CD14-positive monocyte (primary cell): ENCODE measurements around the gene SS18L1. TPM values are rescaled to one million over a fixed set of nuclear protein-coding genes. Genes with fewer than 3 reads are reported as not detected.
A peak's percentile ranks its signal among the peaks of the same experiment; 100 is the strongest.
"Not testable (repeated sequence)": the region's sequence is repeated elsewhere in the genome, so short reads cannot be mapped to it uniquely, and the experiment has no call there.

Experiments
- DNase-seq, 3 donors: peaks; one replicate each; pipeline ENCODE4 v3.0.0-alpha.2; 2011 to 2022
- H2AFZ ChIP-seq: 2 replicates; pipeline ENCODE4 v1.6.0; 2012; ENCODE audit warnings: mild to moderate bottlenecking, low read depth, low read length, inconsistent platforms; ENCODE audit not compliant: insufficient read depth, poor library complexity, severe bottlenecking
- H3K27ac ChIP-seq, 2 donors: 1 replicate in 1 of 2; 2 replicates in 1 of 2; pipeline ENCODE4 v1.5.1; 2012 to 2013; ENCODE audit warnings: low read length in 2 of 2, control low read depth in 1 of 2, inconsistent platforms in 1 of 2, low read depth in 1 of 2, mild to moderate bottlenecking in 1 of 2
- H3K27me3 ChIP-seq, 2 donors: one replicate each; pipeline versions ENCODE4 v1.6.0 to v1.6.1; 2011 to 2013; ENCODE audit warnings: low read length in 2 of 2; ENCODE audit not compliant: control insufficient read depth in 2 of 2, insufficient read depth in 2 of 2
- H3K36me3 ChIP-seq, 2 donors: replicated peaks in 1 of 2; 1 replicate in 1 of 2; 2 replicates in 1 of 2; pipeline versions ENCODE4 v1.5.1 to v1.6.1; 2012 to 2013; ENCODE audit warnings: low read length in 2 of 2, control low read depth in 1 of 2, inconsistent platforms in 1 of 2, mild to moderate bottlenecking in 1 of 2; ENCODE audit not compliant: insufficient read depth in 2 of 2, control insufficient read depth in 1 of 2
- H3K4me1 ChIP-seq, 2 donors: 1 replicate in 1 of 2; 2 replicates in 1 of 2; pipeline versions ENCODE4 v1.5.1 to v1.6.1; 2012 to 2013; ENCODE audit warnings: low read length in 2 of 2, control low read depth in 1 of 2, inconsistent platforms in 1 of 2, mild to moderate bottlenecking in 1 of 2, moderate library complexity in 1 of 2; ENCODE audit not compliant: insufficient read depth in 2 of 2, control insufficient read depth in 1 of 2
- H3K4me2 ChIP-seq: replicated peaks from 2 replicates; pipeline ENCODE3; 2012; ENCODE audit warnings: low read length, moderate library complexity, mild to moderate bottlenecking; ENCODE audit not compliant: poor library complexity, severe bottlenecking; ENCODE audit errors: extremely low read depth
- H3K4me3 ChIP-seq, 3 experiments: fragments of 200-600 bp in 1 of 3; sonication (generic) in 1 of 3; replicated peaks in 1 of 3; 1 replicate in 2 of 3; 2 replicates in 1 of 3; pipeline ENCODE4 v1.5.1; 2011 to 2013; ENCODE audit warnings: low read length in 3 of 3, mild to moderate bottlenecking in 3 of 3, control low read depth in 2 of 3, low read depth in 2 of 3, inconsistent platforms in 1 of 3, moderate library complexity in 1 of 3
- H3K79me2 ChIP-seq: 2 replicates; pipeline ENCODE4 v1.6.0; 2012; ENCODE audit warnings: mild to moderate bottlenecking, control low read depth, inconsistent platforms, low read length, moderate library complexity; ENCODE audit not compliant: insufficient read depth
- H3K9ac ChIP-seq: 2 replicates; pipeline ENCODE4 v1.6.0; 2017; ENCODE audit warnings: low read length, mild to moderate bottlenecking; ENCODE audit not compliant: insufficient read depth, poor library complexity, severe bottlenecking
- H3K9me3 ChIP-seq, 2 donors: replicated peaks in 1 of 2; 1 replicate in 1 of 2; 2 replicates in 1 of 2; pipeline versions ENCODE4 v1.5.1 to v1.6.1; 2012 to 2013; ENCODE audit warnings: low read length in 2 of 2, control low read depth in 1 of 2; ENCODE audit not compliant: control insufficient read depth in 1 of 2, insufficient read depth in 1 of 2
- H4K20me1 ChIP-seq: 2 replicates; pipeline ENCODE4 v1.6.0; 2012; ENCODE audit warnings: mild to moderate bottlenecking, low read length, control low read depth, moderate library complexity; ENCODE audit not compliant: insufficient read depth
- H3K27ac Mint-ChIP-seq, 7 donors: one replicate each; pipeline ENCODE4 v1.8.0; 2020; ENCODE audit warnings: mild to moderate bottlenecking in 7 of 7, mixed read lengths in 7 of 7, moderate library complexity in 6 of 7, inconsistent platforms in 2 of 7
- H3K27me3 Mint-ChIP-seq, 3 donors: one replicate each; pipeline ENCODE4 v1.8.0; 2021 to 2022; ENCODE audit warnings: low read depth in 3 of 3, mild to moderate bottlenecking in 3 of 3, mixed read lengths in 3 of 3, moderate library complexity in 3 of 3, inconsistent platforms in 1 of 3
- H3K36me3 Mint-ChIP-seq, 2 donors: one replicate each; pipeline ENCODE4 v1.8.0; 2020; ENCODE audit warnings: mixed read lengths in 2 of 2, inconsistent platforms in 1 of 2, mild to moderate bottlenecking in 1 of 2
- H3K4me1 Mint-ChIP-seq: one replicate; pipeline ENCODE4 v1.8.0; 2020; ENCODE audit warnings: mild to moderate bottlenecking, mixed read lengths
- H3K4me3 Mint-ChIP-seq, 2 donors: one replicate each; pipeline ENCODE4 v1.8.0; 2020; ENCODE audit warnings: mild to moderate bottlenecking in 2 of 2, mixed read lengths in 2 of 2, moderate library complexity in 1 of 2
- H3K9me3 Mint-ChIP-seq, 7 donors: one replicate each; pipeline ENCODE4 v1.8.0; 2020 to 2022; ENCODE audit warnings: mixed read lengths in 7 of 7, mild to moderate bottlenecking in 6 of 7, moderate library complexity in 6 of 7, inconsistent platforms in 2 of 7
- CTCF ChIP-seq: fragments of 200-600 bp; IDR thresholded peaks from one replicate; pipeline ENCODE4 v1.8.0; 2022; ENCODE audit warnings: antibody characterized with exemption, mild to moderate bottlenecking
- WGBS: methylation state at CpG from one replicate; pipeline ENCODE4 v1.1.5; 2013; ENCODE audit warnings: missing lambda C conversion rate; ENCODE audit not compliant: insufficient coverage; 5-methylcytosine and 5-hydroxymethylcytosine counted together
- intact Hi-C, 2 donors: fragments of 100-400 bp; cut with micrococcal nuclease; formaldehyde crosslinking; loops; one replicate each; pipeline versions ENCODE4 v1.15.0 to v1.15.1; 2023
- polyA plus RNA-seq, 3 donors: library from polyadenylated mRNA; depleted of rRNA in 1 of 3; unstranded in 2 of 3; stranded (reverse) in 1 of 3; fragments of 300-500 nt in 2 of 3; fragments of >200 nt in 1 of 3; fragmentation: Illumina TruSeq in 2 of 3; gene quantifications; 1 replicate in 2 of 3; 2 replicates in 1 of 3; pipeline ENCODE4 v1.2.3, GENCODE V29; 2012 to 2021

The SS18L1 gene
- polyA plus RNA-seq, 3 donors, result 0.75 to 16.5 (median 1.1) TPM

GRCh38 chr20:62147528-62147927 lies 4.0 kb downstream of the SS18L1 start:
- Histone ChIP-seq H3K36me3 (peaks cover 0 to 4% of the 10 kb centered on the region in 2 donors), H3K79me2 (peaks cover 88% of the 10 kb centered on the region), H3K27me3 (no peaks in the 10 kb centered on the region), H3K4me1 (peaks cover 9 to 17% of the 10 kb centered on the region in 2 donors), H3K27ac (no peak overlapping the region), H3K9me3 (peaks cover 0 to 14% of the 10 kb centered on the region in 2 donors), H3K4me3 (no peak overlapping the region), H4K20me1 (peaks cover 84% of the 10 kb centered on the region), H2AFZ (no peak overlapping the region), H3K4me2 (no peak overlapping the region), H3K9ac (no peak overlapping the region)
- WGBS, result 94% methylated on average over 7 of the region's 9 CpGs
- peaks cover 12 to 24% of the 10 kb centered on the region in 2 donors for H3K36me3 Mint-ChIP-seq
- peaks cover 20% of the 10 kb centered on the region for H3K4me1 Mint-ChIP-seq
- peaks cover 4 to 12% (median 9%) of the 10 kb centered on the region in 7 donors for H3K9me3 Mint-ChIP-seq
- no peak for TF ChIP-seq CTCF
- no peak overlapping the region for H3K4me3 Mint-ChIP-seq
- peak overlapping the region in 4 of 7 donors; percentile 55 to 76 (median 70) for H3K27ac Mint-ChIP-seq
- intact Hi-C loops, result loop anchor here in 1 of 2 donors (10.0 kb wide), 2 partner anchors 657 to 1837 kb away; partner anchors contain the start of genes OGFR and PRPF6
- no peaks in the 10 kb centered on the region for H3K27me3 Mint-ChIP-seq
- DNase-seq, result no peak

- H3K27ac Mint-ChIP-seq, H3K4me3 ChIP-seq, H3K27ac ChIP-seq, H2AFZ ChIP-seq, DNase-seq, H3K9ac ChIP-seq, H3K27me3 ChIP-seq, H3K4me2 ChIP-seq, H3K4me3 Mint-ChIP-seq, H3K27me3 Mint-ChIP-seq: not testable (repeated sequence)
- Histone ChIP-seq H3K4me1 (peaks cover 9 to 15% of the 10 kb centered on the region in 2 donors), H4K20me1 (peaks cover 90% of the 10 kb centered on the region), H3K79me2 (peaks cover 94% of the 10 kb centered on the region), H3K9me3 (peaks cover 7 to 23% of the 10 kb centered on the region in 2 donors), H3K36me3 (peaks cover 0 to 13% of the 10 kb centered on the region in 2 donors)
- peaks cover 13 to 18% (median 18%) of the 10 kb centered on the region in 7 donors for H3K9me3 Mint-ChIP-seq
- 97% methylated on average over 6 of the region's 10 CpGs for WGBS
- peaks cover 17 to 32% of the 10 kb centered on the region in 2 donors for H3K36me3 Mint-ChIP-seq
- peaks cover 20% of the 10 kb centered on the region for H3K4me1 Mint-ChIP-seq
- intact Hi-C loops, result loop anchor here in 1 of 2 donors (10.0 kb wide), 2 partner anchors 656 to 1836 kb away; partner anchors contain the start of genes OGFR and PRPF6
These were observed 4.8 kb downstream of the SS18L1 start for GRCh38 chr20:62148383-62148782.
